A549 (cell line): Measurements from ENCODE around the gene HOXB4.

Source experiments
- CBX2 ChIP-seq: fragments of 200-600 bp; sonication (generic); IDR thresholded peaks from 2 replicates; pipeline ENCODE4 v1.6.1; 2016; ENCODE audit warnings: low read depth, mild to moderate bottlenecking, borderline replicate concordance
- NFE2L2 ChIP-seq: fragments of 150-350 bp; conservative IDR thresholded peaks from 2 replicates; pipeline ENCODE4 v1.6.1; 2014; ENCODE audit warnings: low read length
- RFX5 ChIP-seq: fragments of 450-650 bp; IDR thresholded peaks from 2 replicates; pipeline ENCODE4 v1.7.1; 2014; ENCODE audit warnings: antibody characterized with exemption, mild to moderate bottlenecking, moderate library complexity
- ZNF302 ChIP-seq: fragments of 250-450 bp; sonication (Bioruptor Pico); IDR thresholded peaks from 2 replicates; pipeline ENCODE4 v1.9.0; 2021; ENCODE audit warnings: inconsistent platforms, mild to moderate bottlenecking, moderate library complexity
- TF ChIP-seq, protein P1 (sequence below): IDR thresholded peaks from 2 replicates; pipeline ENCODE4 v1.6.1; 2012
- TF ChIP-seq, protein P2 (sequence below): fragments of >200 bp; sonication (Bioruptor Twin); formaldehyde crosslinking; IDR thresholded peaks from 3 replicates; pipeline ENCODE4 v1.5.1; 2016

DNA sequence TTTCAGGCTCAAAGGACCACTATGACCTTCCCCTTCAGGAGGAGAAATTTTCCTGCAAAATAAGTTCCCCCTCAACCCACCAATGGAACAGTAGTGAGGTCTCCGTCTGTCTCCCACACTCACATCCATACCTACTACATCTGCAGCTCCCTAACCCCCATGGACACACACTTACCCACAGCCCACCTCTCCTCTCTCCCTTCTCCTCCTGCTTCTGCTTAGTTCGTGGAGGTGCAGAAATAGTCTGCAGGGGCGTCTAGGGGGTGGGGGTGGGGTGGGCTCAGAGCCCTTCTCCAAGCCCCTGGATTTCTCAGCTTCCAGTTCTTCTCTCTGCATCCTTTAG is 8.9 kb downstream of the HOXB4 start:
- TF ChIP-seq ZNF302 (no peak), RFX5 (no peak), CBX2 (no peak), NFE2L2 (no peak)
- TF ChIP-seq, protein P1, sequence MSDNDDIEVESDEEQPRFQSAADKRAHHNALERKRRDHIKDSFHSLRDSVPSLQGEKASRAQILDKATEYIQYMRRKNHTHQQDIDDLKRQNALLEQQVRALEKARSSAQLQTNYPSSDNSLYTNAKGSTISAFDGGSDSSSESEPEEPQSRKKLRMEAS: no peak
- TF ChIP-seq, protein P2, sequence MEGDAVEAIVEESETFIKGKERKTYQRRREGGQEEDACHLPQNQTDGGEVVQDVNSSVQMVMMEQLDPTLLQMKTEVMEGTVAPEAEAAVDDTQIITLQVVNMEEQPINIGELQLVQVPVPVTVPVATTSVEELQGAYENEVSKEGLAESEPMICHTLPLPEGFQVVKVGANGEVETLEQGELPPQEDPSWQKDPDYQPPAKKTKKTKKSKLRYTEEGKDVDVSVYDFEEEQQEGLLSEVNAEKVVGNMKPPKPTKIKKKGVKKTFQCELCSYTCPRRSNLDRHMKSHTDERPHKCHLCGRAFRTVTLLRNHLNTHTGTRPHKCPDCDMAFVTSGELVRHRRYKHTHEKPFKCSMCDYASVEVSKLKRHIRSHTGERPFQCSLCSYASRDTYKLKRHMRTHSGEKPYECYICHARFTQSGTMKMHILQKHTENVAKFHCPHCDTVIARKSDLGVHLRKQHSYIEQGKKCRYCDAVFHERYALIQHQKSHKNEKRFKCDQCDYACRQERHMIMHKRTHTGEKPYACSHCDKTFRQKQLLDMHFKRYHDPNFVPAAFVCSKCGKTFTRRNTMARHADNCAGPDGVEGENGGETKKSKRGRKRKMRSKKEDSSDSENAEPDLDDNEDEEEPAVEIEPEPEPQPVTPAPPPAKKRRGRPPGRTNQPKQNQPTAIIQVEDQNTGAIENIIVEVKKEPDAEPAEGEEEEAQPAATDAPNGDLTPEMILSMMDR: no peak
